ENCODE data around the gene TOX2. TPM values are rescaled to one million over a fixed set of nuclear protein-coding genes. Genes with fewer than 3 reads are reported as not detected.

TOX2 gene
- total RNA-seq, 4 donors from 2014 or later: 0.20 to 0.42 TPM; not detected in 2

DNA sequence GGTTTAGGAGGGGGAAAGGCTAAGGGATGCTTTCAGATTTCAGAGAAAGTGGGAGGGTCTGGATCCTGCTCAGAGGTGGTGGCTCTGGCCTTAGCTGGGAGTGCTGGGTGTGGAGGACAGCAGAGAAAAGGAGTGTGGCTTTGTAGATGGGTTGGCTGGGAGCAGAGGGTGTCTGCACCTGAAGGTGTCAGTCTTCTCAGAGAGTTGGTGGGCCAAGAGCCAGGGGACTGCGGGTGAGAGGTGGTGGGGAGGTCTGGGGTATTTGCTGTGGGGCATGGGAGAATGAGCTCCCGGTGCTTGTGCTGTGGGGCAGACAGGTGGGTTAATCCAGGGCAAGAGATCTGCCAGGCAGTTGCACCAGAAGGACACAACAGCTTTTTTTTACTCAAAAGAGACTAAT lies 67.4 kb downstream of the TOX2 start:
- Histone ChIP-seq H3K4me1 (no peaks in the 10 kb centered on the region), H3K27ac (no peak overlapping the region), H3K36me3 (no peaks in the 10 kb centered on the region), H3K4me3 (no peak overlapping the region), H3K9me3 (no peaks in the 10 kb centered on the region), H3K27me3 (no peaks in the 10 kb centered on the region)
- TF ChIP-seq, protein P1, sequence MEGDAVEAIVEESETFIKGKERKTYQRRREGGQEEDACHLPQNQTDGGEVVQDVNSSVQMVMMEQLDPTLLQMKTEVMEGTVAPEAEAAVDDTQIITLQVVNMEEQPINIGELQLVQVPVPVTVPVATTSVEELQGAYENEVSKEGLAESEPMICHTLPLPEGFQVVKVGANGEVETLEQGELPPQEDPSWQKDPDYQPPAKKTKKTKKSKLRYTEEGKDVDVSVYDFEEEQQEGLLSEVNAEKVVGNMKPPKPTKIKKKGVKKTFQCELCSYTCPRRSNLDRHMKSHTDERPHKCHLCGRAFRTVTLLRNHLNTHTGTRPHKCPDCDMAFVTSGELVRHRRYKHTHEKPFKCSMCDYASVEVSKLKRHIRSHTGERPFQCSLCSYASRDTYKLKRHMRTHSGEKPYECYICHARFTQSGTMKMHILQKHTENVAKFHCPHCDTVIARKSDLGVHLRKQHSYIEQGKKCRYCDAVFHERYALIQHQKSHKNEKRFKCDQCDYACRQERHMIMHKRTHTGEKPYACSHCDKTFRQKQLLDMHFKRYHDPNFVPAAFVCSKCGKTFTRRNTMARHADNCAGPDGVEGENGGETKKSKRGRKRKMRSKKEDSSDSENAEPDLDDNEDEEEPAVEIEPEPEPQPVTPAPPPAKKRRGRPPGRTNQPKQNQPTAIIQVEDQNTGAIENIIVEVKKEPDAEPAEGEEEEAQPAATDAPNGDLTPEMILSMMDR (IDR thresholded peaks at IDR 0.05 in 4 of 5, conservative IDR thresholded peaks at IDR 0.05 in 1 of 5): no peak
- TF ChIP-seq POLR2A (IDR thresholded peaks at IDR 0.05): no peak
- intact Hi-C loops (cut with DNase I; ENCODE audit: low total_unique reads) (no loop called here), in situ Hi-C loops (cut with MboI; ENCODE audit: low sequenced_read_pairs in 4 of 4) (no loop called here)
- ATAC-seq (no peak), DNase-seq (no peak)

DNA sequence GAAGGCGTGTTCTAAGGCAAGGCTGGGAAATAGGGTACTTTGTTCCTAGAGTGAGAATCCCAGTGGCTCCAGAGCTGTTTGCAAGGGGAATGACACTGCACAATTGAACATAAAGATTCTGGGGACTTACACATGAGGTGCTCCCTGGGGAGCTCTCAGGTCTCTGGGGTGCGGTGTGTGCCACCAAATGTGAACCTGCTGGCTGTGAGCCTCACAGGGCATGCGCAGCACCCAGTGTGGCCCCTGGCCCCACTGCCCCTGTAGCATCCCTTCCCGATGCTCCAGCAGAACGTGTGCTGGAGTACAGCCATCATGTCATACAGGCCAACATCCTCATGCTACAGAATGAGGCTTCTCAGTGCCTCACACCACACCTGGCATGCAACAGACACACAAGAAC lies 68.2 kb downstream of the TOX2 start:
- intact Hi-C loops (cut with DNase I; ENCODE audit: low total_unique reads): no loop called here
- no peak overlapping the region for H3K27ac ChIP-seq
- no peak for TF ChIP-seq POLR2A (IDR thresholded peaks at IDR 0.05)
- TF ChIP-seq, protein P1 (IDR thresholded peaks at IDR 0.05 in 4 of 5, conservative IDR thresholded peaks at IDR 0.05 in 1 of 5): no peak
- ATAC-seq (no peak), DNase-seq (no peak)
- no peak overlapping the region for H3K4me3 ChIP-seq
- H3K27me3 ChIP-seq: no peaks in the 10 kb centered on the region
- H3K36me3 ChIP-seq: no peaks in the 10 kb centered on the region
- no peaks in the 10 kb centered on the region for H3K9me3 ChIP-seq
- in situ Hi-C loops (cut with MboI; ENCODE audit: low sequenced_read_pairs in 4 of 4): no loop called here
- H3K4me1 ChIP-seq: no peaks in the 10 kb centered on the region

- in situ Hi-C loops (cut with MboI; ENCODE audit: low sequenced_read_pairs in 4 of 4) (no loop called here), intact Hi-C loops (cut with DNase I; ENCODE audit: low total_unique reads) (no loop called here)
- DNase-seq: no peak
Observed at GRCh38 chr20:43983359-43983758, 68.7 kb downstream of the TOX2 start.

GRCh38 chr20:43983904-43984361 lies 69.3 kb downstream of the TOX2 start:
- DNase-seq (no peak), ATAC-seq (no peak)
- Histone ChIP-seq H3K27ac (no peak overlapping the region), H3K4me1 (no peaks in the 10 kb centered on the region), H3K36me3 (no peaks in the 10 kb centered on the region), H3K4me3 (no peak overlapping the region), H3K27me3 (no peaks in the 10 kb centered on the region), H3K9me3 (no peaks in the 10 kb centered on the region)
- intact Hi-C loops (cut with DNase I; ENCODE audit: low total_unique reads) (no loop called here), in situ Hi-C loops (cut with MboI; ENCODE audit: low sequenced_read_pairs in 4 of 4) (no loop called here)
- TF ChIP-seq, protein P1 (IDR thresholded peaks at IDR 0.05 in 4 of 5, conservative IDR thresholded peaks at IDR 0.05 in 1 of 5): no peak
- TF ChIP-seq POLR2A (IDR thresholded peaks at IDR 0.05): no peak

More at GRCh38 chr20:43983359-43983758, 68.7 kb downstream of the TOX2 start:
- no peak overlapping the region for H3K4me3 ChIP-seq
- TF ChIP-seq POLR2A (IDR thresholded peaks at IDR 0.05): no peak
- TF ChIP-seq, protein P1 (IDR thresholded peaks at IDR 0.05 in 4 of 5, conservative IDR thresholded peaks at IDR 0.05 in 1 of 5): no peak
- H3K4me1 ChIP-seq: no peaks in the 10 kb centered on the region
- H3K9me3 ChIP-seq: no peaks in the 10 kb centered on the region
- no peaks in the 10 kb centered on the region for H3K36me3 ChIP-seq
- H3K27ac ChIP-seq: no peak overlapping the region
- no peaks in the 10 kb centered on the region for H3K27me3 ChIP-seq
- no peak for ATAC-seq

GRCh38 chr20:43984587-43984986 lies 69.9 kb downstream of the TOX2 start:
- TF ChIP-seq, protein P1 (IDR thresholded peaks at IDR 0.05 in 4 of 5, conservative IDR thresholded peaks at IDR 0.05 in 1 of 5): no peak
- TF ChIP-seq POLR2A (IDR thresholded peaks at IDR 0.05): no peak
- DNase-seq (no peak), ATAC-seq (no peak)
- no peaks in the 10 kb centered on the region for H3K4me1 ChIP-seq
- no peaks in the 10 kb centered on the region for H3K36me3 ChIP-seq
- intact Hi-C loops (cut with DNase I; ENCODE audit: low total_unique reads): no loop called here
- H3K27ac ChIP-seq: no peak overlapping the region
- H3K9me3 ChIP-seq: no peaks in the 10 kb centered on the region
- no peaks in the 10 kb centered on the region for H3K27me3 ChIP-seq
- in situ Hi-C loops (cut with MboI; ENCODE audit: low sequenced_read_pairs in 4 of 4): no loop called here
- no peak overlapping the region for H3K4me3 ChIP-seq

All from gastrocnemius medialis (tissue), 4 donors.